ENCODE results near the gene EREG.

The EREG gene

DNA sequence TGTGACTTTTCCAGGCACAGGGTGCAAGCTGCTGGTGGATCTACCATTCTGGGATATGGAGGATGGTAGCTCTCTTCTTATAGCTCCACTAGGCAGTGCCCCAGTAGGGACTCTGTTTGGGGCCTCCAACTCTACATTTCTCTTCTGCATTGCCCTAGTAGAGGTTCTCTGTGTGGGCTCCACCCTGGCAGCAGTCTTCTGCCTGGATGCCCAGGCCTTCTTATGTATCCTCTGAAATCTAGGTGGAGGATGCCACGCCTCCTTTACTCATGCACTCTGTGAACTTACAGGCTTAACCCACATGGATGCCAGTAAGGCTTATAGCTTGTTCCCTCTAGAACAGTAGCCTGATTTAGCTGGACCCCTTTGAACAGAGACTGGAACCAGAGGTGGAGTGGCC is 20.9 kb upstream of the EREG start:
- no peak for DNase-seq (ENCODE audit: low spot score)

DNA sequence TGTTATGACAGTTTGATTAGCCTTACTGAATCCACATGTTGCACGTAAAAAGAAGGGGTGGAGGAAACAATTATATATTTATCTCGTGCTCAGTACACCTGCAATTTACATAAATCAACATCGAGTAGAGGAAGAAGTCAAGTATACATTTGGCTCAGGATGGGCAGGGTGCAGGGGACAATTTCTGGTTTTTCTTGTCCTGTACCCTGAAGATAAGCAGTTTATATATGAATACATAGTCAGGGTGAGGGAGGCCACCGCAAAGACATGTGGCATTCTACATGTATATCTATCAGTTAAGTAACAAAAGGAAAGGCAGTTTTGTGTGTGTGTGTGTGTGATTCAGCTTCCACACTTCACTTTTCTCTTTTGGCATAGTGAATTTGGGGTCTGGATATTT is 11.1 kb upstream of the EREG start:
- DNase-seq (ENCODE audit: low spot score) = no peak

DNA sequence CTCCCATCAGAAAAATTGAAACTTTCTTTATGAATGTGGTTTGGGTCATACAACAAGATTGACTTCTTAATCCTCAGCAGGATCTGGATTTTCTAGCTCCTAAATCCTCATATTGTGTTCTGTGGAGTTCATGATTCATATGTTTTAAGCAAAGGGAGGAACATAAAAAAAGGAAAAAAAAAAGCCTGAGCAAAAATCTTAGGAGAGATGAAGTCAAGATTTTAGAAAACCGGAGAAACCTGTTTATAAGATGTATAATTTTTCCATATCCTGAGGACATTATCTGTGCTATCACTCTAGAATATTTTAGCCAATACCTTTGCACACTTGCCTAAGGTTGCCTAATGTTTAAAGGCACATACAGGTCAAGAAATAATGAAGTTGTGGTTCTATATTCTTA is 7.0 kb upstream of the EREG start:
- no peak for DNase-seq (ENCODE audit: low spot score)

GRCh38 chr4:74361671-74362070 is 3.3 kb upstream of the EREG start:
- no peak for DNase-seq (ENCODE audit: low spot score)

GRCh38 chr4:74362347-74362746 is 2.6 kb upstream of the EREG start:
- DNase-seq (ENCODE audit: low spot score) = no peak

DNA sequence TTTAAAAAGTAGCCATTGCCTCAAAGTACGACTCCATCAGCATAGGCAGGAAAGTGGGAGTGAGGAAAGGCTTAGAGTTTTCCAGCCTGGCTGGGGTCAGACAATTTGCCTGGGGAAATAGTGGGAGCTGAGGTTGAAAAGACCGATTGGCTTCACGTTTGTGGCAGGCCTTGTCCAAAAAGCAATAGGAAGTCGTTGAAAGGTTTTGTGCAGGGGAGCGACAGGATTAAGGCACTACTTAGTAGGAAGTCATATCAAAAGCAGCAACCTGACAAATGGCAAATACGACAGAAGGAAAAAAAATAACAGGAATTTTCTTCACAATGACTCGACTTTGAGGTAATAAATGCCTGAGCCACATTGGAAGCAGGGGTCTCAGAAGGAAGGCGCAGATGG is 691 bp upstream of the EREG start:
- DNase-seq (ENCODE audit: low spot score) = no peak

DNA sequence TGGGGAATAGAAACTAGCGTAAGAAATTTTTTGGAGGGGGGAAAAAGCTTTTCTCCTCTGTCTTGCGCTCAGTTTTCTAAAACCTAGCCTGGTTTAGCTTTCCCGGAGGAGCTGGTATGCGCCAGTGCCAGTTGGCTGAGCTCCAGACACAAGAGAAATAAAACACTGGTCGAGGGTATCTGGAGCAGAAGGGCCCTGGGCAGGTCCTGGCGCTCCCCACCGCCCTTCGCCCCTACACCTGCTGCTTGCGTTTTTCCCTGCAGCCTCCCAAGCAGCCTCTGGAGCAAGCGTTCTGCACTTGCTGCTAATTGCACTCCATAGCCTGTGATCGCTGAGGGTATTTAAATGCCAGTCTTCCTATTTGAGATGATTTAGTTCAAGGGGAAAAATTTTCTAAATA is 816 bp downstream of the EREG start:
- no peak for DNase-seq (ENCODE audit: low spot score)

DNA sequence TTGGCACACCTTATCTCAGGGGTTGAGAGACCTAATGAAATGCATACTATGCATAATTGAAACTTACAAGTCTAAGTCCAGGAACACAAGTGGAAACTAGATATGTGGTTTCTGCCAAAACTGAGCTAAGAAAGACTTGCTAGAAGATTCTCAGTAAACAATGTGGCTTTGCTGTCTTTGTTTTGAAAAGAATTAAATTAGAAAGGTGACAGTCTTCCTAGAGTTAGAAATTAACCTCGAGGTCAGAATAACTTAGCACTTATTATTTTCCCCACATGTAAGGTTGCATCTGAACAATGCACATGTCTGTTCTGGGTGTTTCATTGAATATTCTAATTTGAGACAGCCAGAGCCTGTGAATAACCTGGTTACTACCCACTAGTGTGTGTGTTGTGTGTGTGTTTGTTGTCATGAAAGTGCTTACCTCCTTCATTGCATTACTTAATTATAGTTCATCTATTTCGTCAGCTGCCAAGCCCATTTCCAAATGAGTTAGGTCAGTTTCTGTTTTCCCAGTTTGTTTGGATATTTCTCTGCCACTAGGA is 1.5 kb downstream of the EREG start:
- DNase-seq (ENCODE audit: low spot score) = no peak

- DNase-seq (ENCODE audit: low spot score) = no peak
Observed at GRCh38 chr4:74367656-74368290, 2.8 kb downstream of the EREG start.

DNA sequence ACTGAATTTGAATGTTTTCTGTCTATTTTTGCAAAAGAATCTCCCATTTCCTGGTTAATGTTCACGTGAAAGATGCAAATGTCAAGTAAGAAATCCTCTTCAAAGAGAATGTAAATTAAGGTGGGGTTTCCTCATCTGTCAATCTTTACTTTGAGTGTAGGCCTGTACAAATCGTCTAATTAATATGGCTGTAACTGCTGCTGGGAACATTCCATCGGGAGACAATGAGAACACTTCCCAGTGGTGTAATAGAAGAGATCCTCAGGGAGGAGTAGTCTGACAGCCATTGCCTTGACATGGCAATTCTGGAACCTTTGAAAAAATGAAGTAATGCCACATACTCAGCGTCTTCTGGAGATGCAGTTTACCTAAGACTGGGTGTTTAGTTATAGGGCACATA is 3.7 kb downstream of the EREG start:
- DNase-seq (ENCODE audit: low spot score) = no peak

DNA sequence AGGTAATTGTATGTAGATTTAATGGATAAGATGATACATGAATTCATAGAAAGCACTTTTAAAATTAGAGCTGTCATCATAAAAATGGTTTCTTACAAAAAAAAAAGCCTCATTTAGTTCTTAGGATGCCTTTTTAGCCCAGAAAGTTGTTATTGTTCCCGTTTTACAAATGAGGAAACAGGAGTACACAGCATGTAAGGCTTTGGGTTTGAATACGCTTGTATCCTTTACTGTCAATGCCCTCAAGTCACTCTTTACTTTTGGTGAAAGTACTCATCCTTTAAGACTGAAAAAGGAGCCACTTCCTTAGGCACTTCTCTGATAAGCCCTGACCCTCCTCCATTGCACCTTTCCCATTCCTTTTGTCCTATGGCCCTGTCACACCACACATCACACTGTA is 4.9 kb downstream of the EREG start:
- DNase-seq (ENCODE audit: low spot score) = no peak

- DNase-seq (ENCODE audit: low spot score) = peak; percentile 21
Observed at GRCh38 chr4:74370912-74371311, 6.0 kb downstream of the EREG start.

DNA sequence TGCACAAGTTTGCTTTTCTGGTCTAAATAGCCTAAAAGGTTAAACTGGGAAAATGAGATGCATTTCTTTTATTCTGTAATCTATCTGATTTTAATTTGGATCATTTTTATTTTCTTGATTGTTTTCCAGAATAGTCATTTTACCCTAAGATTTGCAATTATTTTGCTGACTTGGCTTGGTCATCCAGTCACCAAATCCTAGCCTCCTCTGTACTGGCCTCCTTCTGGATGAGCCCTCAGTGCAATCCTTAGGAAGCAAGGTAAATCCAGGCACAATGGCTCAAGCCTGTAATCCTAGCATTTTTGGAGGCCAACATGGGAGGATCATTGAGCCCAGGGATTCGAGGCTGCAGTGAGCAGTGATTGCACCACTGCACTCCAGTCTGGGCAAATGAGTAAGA is 9.2 kb downstream of the EREG start:
- DNase-seq (ENCODE audit: low spot score) = no peak

- no peak for DNase-seq (ENCODE audit: low spot score)
Observed at GRCh38 chr4:74374561-74375327, 9.8 kb downstream of the EREG start.

DNA sequence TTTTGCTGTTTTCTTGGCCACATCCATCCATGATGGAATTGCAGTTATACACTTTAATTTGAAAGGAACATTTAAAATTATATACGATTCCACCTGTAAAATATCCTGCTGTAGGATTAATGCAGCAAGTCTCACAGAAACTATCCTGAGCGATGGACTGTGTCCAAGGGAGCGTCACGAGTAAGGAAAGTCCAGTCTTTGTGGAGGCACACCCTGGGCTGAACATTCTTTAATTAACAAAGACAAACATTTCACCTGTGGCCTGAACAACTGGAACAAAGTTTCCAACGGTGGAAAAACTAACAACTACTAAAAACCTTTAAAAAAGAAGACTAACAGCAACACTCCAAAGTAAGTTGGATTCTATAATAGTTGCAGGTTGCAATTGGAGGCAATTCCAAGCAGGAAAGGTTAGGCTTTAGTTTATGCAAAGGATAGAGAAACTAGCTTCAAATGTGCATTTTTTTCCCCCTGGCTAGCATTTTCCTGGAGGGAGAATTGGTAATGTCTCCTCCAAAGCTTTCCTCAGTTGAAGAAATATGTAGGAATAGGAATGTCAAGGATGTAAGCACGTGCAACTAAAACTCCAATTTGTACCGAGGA is 11.0 kb downstream of the EREG start:
- DNase-seq (ENCODE audit: low spot score) = no peak

- DNase-seq (ENCODE audit: low spot score) = peak; percentile 23
Observed at GRCh38 chr4:74376888-74377483, 12.0 kb downstream of the EREG start.

- no peak for DNase-seq (ENCODE audit: low spot score)
Observed at GRCh38 chr4:74377714-74378113, 12.8 kb downstream of the EREG start.

DNA sequence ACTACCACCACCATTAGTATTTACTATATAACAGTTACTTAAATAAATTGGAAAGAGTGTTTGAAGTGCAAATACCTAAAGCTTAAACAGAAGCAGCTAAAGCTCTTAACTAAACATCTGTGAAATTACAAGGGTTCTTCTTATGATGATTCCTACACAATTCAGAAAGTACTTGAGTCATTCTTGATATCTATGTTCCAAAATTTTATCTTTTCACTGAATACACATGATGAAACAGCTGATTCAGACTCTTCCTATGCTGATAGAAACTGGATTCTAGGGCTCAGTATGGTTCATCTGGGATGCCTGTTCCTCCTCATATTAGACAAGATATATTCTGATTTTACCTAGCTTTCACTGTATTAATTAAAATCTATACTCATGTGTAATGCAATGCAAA is 13.6 kb downstream of the EREG start:
- no peak for DNase-seq (ENCODE audit: low spot score)

DNA sequence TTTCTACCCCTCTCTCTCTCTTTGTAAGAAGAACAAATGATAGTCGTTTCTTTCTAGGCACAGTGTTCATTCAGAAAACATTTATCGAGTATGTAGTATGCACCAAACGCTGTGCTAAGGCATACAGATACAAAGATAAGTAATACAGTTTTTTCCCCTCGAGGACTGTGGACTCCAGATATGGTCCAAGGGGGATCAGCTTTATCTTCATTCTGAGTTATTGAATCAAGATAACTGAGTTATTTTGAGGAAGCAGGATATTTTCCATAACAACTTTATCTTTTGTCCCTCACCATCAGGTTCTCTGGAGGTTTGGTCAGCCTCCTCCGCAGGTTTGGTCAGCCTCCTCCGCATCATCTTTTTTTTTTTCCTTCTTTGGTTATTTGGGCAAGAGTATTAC is 15.0 kb downstream of the EREG start:
- no peak for DNase-seq (ENCODE audit: low spot score)

- DNase-seq (ENCODE audit: low spot score) = no peak
Observed at GRCh38 chr4:74385386-74385785, 20.4 kb downstream of the EREG start.

DNA sequence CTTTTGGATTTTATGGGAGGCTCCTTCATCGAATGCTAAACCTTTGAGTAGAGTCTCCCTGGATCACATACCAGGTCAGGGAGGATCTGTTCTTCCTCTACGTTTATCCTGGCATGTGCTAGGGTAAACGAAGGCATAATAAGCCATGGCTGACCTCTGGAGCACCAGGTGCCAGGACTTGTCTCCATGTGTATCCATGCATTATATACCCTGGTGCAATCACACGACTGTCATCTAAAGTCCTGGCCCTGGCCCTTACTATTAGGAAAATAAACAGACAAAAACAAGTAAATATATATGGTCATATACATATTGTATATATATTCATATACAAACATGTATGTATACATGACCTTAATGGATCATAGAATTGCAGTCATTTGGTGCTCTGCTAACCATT is 21.2 kb downstream of the EREG start:
- no peak for DNase-seq (ENCODE audit: low spot score)

GRCh38 chr4:74387790-74388189 is 22.8 kb downstream of the EREG start:
- no peak for DNase-seq (ENCODE audit: low spot score)

DNA sequence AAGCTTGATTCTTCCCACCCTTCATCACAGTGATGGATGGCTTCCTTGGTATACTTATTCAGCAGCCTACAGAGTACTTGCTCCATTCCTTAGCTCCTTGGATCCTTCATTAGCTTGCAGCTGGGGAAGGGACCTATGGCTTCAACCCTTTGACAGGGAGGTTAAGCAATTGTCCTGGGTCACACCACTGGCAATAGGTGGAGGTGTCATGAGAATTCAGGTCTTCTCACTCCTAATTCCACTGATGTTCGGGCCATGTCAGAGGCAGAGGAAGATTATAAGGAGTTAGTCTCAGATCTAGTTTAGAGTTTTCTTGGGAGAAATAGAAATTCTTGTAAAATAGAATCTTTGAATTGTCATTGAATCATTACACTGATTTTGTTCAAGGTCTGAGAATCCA is 24.5 kb downstream of the EREG start:
- DNase-seq (ENCODE audit: low spot score) = no peak
